Left lung (tissue), 10 donors: ENCODE data around the gene UPK3A. TPM values are rescaled to one million over a fixed set of nuclear protein-coding genes. Genes with fewer than 3 reads are reported as not detected.

Experiments used
- ATAC-seq: fragments of 200-7000 bp; cut with Tn5 transposase; one replicate; pipeline ENCODE4 v1.9.1; 2020; ENCODE audit warnings: moderate library complexity
- DNase-seq, 4 donors: peaks; one replicate each; pipeline ENCODE4 v3.0.0-alpha.2; 2013 to 2020
- H3K27ac ChIP-seq, 2 donors: fragments of 200-600 bp; sonication (generic) in 1 of 2; one replicate each; pipeline versions ENCODE4 v1.5.0 to v1.8.0; 2020 to 2021
- H3K27me3 ChIP-seq, 2 donors: fragments of 200-600 bp; sonication (generic) in 1 of 2; one replicate each; pipeline versions ENCODE4 v1.5.0 to v1.8.0; 2020 to 2021
- H3K36me3 ChIP-seq, 2 donors: fragments of 200-600 bp; sonication (generic) in 1 of 2; one replicate each; pipeline versions ENCODE4 v1.5.0 to v1.8.0; 2020 to 2021
- H3K4me1 ChIP-seq, 2 donors: fragments of 200-600 bp; one replicate each; pipeline ENCODE4 v1.8.0; 2021
- H3K4me3 ChIP-seq, 2 donors: fragments of 200-600 bp; sonication (generic) in 1 of 2; one replicate each; pipeline versions ENCODE4 v1.5.0 to v1.8.0; 2020 to 2021; ENCODE audit warnings: mild to moderate bottlenecking in 1 of 2
- H3K9me3 ChIP-seq, 2 donors: fragments of 200-600 bp; sonication (generic) in 1 of 2; one replicate each; pipeline versions ENCODE4 v1.5.0 to v1.8.0; 2020 to 2021
- CTCF ChIP-seq, 2 donors: fragments of 200-600 bp; sonication (generic) in 1 of 2; IDR thresholded peaks; one replicate each; pipeline versions ENCODE4 v1.5.0 to v1.8.0; 2021; ENCODE audit warnings: antibody characterized with exemption in 2 of 2
- intact Hi-C, 2 donors: fragments of 100-400 bp; cut with DNase I; formaldehyde crosslinking; loops; one replicate each; pipeline versions ENCODE4 v1.11.2 to v1.14.2; 2022
- polyA plus RNA-seq, 6 donors: library from polyadenylated mRNA; unstranded; fragments of 120-200 nt; gene quantifications; one replicate each; pipeline ENCODE4 v1.2.1, GENCODE V29; 2013; ENCODE audit not compliant: insufficient read length in 6 of 6
- total RNA-seq, 2 donors: library from RNA; stranded (reverse); fragmentation: NEBNext Ultra II Directional; extraction: Animal tissue kit (Norgen Biotek cat#: 25700); gene quantifications; one replicate each; pipeline ENCODE4 v1.2.1, GENCODE V29; 2021
- donor health status: DM: no; HTN: yes; CAD: no.
- donor health status: DM: no; HTN: no; CAD: no.

Gene UPK3A
- total and polyA plus RNA-seq, 8 donors = 0.19 to 0.72 (median 0.27) TPM; not detected in 3

- peaks cover 0 to 87% of the 10 kb centered on the region in 2 donors for H3K36me3 ChIP-seq
- ATAC-seq (no peak), DNase-seq (no peak)
- H3K27ac ChIP-seq = no peak overlapping the region
- no peak for TF ChIP-seq CTCF (IDR thresholded peaks at IDR 0.05)
- H3K4me1 ChIP-seq = no peaks in the 10 kb centered on the region
- no peak overlapping the region for H3K4me3 ChIP-seq
- no peaks in the 10 kb centered on the region for H3K27me3 ChIP-seq
- H3K9me3 ChIP-seq = no peaks in the 10 kb centered on the region
- intact Hi-C loops = no loop called here
Observed at GRCh38 chr22:45331486-45331885, 46.7 kb downstream of the UPK3A start.

- no peak for ATAC-seq
- Histone ChIP-seq H3K4me3 (no peak overlapping the region), H3K36me3 (peaks cover 0 to 88% of the 10 kb centered on the region in 2 donors), H3K9me3 (no peaks in the 10 kb centered on the region), H3K27me3 (no peaks in the 10 kb centered on the region), H3K27ac (no peak overlapping the region), H3K4me1 (no peaks in the 10 kb centered on the region)
- no peak for TF ChIP-seq CTCF (IDR thresholded peaks at IDR 0.05)
- intact Hi-C loops = no loop called here
- DNase-seq = no peak
Observed at GRCh38 chr22:45332001-45332400, 47.3 kb downstream of the UPK3A start.

- DNase-seq = no peak
- Histone ChIP-seq H3K27me3 (no peaks in the 10 kb centered on the region), H3K4me3 (no peak overlapping the region), H3K27ac (no peak overlapping the region), H3K4me1 (no peaks in the 10 kb centered on the region), H3K9me3 (no peaks in the 10 kb centered on the region), H3K36me3 (peaks cover 0 to 82% of the 10 kb centered on the region in 2 donors)
- TF ChIP-seq CTCF (IDR thresholded peaks at IDR 0.05) = no peak
- no peak for ATAC-seq
- intact Hi-C loops = no loop called here
Observed at GRCh38 chr22:45334068-45334467, 49.3 kb downstream of the UPK3A start.

- Histone ChIP-seq H3K9me3 (no peaks in the 10 kb centered on the region), H3K4me3 (no peak overlapping the region), H3K27ac (no peak overlapping the region), H3K4me1 (no peaks in the 10 kb centered on the region), H3K36me3 (peaks cover 0 to 81% of the 10 kb centered on the region in 2 donors), H3K27me3 (no peaks in the 10 kb centered on the region)
- ATAC-seq = no peak
- DNase-seq = no peak
- no peak for TF ChIP-seq CTCF (IDR thresholded peaks at IDR 0.05)
- intact Hi-C loops = no loop called here
Observed at GRCh38 chr22:45334528-45334927, 49.8 kb downstream of the UPK3A start.

GRCh38 chr22:45335021-45335818 lies 50.5 kb downstream of the UPK3A start:
- H3K36me3 ChIP-seq = peaks cover 0 to 81% of the 10 kb centered on the region in 2 donors
- intact Hi-C loops = no loop called here
- H3K9me3 ChIP-seq = no peaks in the 10 kb centered on the region
- no peak for TF ChIP-seq CTCF (IDR thresholded peaks at IDR 0.05)
- no peaks in the 10 kb centered on the region for H3K4me1 ChIP-seq
- ATAC-seq (no peak), DNase-seq (no peak)
- H3K4me3 ChIP-seq = no peak overlapping the region
- no peaks in the 10 kb centered on the region for H3K27me3 ChIP-seq
- no peak overlapping the region for H3K27ac ChIP-seq
